ENCODE results near the gene CCDC138. TPM values are rescaled to one million over a fixed set of nuclear protein-coding genes. Genes with fewer than 3 reads are reported as not detected.

Gene CCDC138
- total RNA-seq, 1 experiment from 2014 or later = 25.8 TPM

DNA sequence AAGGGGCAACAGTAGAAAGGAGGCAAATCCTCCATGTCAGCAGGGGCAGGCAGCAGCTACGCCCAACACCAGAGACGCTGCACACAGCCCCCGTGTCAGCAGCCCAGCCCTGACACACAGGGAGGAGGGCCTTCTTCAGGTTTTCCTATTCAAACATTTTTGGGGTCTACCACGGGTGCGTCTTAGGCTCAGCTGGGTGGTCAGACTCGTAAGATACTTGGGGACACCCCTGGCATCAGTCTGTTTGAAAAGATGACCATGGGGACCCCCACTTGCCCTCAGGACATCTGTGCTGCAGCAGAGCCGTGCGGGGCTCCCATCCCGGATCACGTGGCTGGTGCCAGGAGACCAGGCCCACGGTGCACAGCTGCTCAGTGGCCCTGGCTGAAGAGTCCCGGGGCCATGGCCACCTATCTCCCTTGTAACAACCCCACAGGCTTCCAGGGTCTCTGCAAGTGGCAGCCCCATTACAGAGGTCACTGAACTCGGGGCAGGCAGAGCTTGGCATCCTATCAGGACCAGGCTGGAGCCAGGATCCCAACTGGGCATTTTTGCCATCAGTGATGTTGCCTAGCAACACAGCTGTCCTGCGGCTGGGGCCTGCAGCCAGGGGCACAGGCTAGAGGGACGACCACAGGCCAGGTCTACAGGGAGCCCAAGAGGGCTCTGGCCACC lies 120.0 kb downstream of the CCDC138 start:
- intact Hi-C loops (cut with micrococcal nuclease; ENCODE audit: unreplicated experiment) = no loop called here
- no peak for TF ChIP-seq CTCF (conservative IDR thresholded peaks at IDR 0.05; ENCODE audit: low read depth, low read length)
- Histone ChIP-seq H3K4me1 (ENCODE audit: insufficient read depth, low read length, poor library complexity, severe bottlenecking) (no peaks in the 10 kb centered on the region), H3K9me3 (ENCODE audit: low read depth, low read length, poor library complexity, severe bottlenecking) (no peaks in the 10 kb centered on the region), H3K4me3 (ENCODE audit: low read depth, low read length, poor library complexity, severe bottlenecking) (no peak overlapping the region), H3K36me3 (ENCODE audit: insufficient read depth, low read length, poor library complexity, severe bottlenecking) (no peaks in the 10 kb centered on the region), H3K27me3 (replicated peaks; ENCODE audit: insufficient read depth, low read depth, low read length, poor library complexity) (no peaks in the 10 kb centered on the region), H3K27ac (ENCODE audit: low read depth, low read length, poor library complexity, severe bottlenecking) (no peak overlapping the region)
- no peak for DNase-seq (ENCODE audit: low spot score)
- BruUV-seq (replicated peaks) = no TSS peak
- CTCF ChIA-PET = no interaction called here
- POLR2A ChIA-PET (ENCODE audit: low non-redundant PET) = no interaction called here

GRCh38 chr2:108907822-108908712 lies 121.5 kb downstream of the CCDC138 start:
- no peak for TF ChIP-seq EZH2 (IDR thresholded peaks at IDR 0.05; ENCODE audit: borderline replicate concordance, low read depth, low read length, poor library complexity, severe bottlenecking)
- no peak for TF ChIP-seq CTCF (conservative IDR thresholded peaks at IDR 0.05; ENCODE audit: low read depth, low read length)
- no TSS peak for BruUV-seq (replicated peaks)
- POLR2A ChIA-PET (ENCODE audit: low non-redundant PET) = no interaction called here

GRCh38 chr2:108908713-108909070 lies 122.1 kb downstream of the CCDC138 start:
- DNase-seq (ENCODE audit: low spot score) = no peak
- no peaks in the 10 kb centered on the region for H3K9me3 ChIP-seq (ENCODE audit: low read depth, low read length, poor library complexity, severe bottlenecking)
- no peaks in the 10 kb centered on the region for H3K4me1 ChIP-seq (ENCODE audit: insufficient read depth, low read length, poor library complexity, severe bottlenecking)
- H3K4me3 ChIP-seq (ENCODE audit: low read depth, low read length, poor library complexity, severe bottlenecking) = no peak overlapping the region
- no peaks in the 10 kb centered on the region for H3K27me3 ChIP-seq (replicated peaks; ENCODE audit: insufficient read depth, low read depth, low read length, poor library complexity)
- intact Hi-C loops (cut with micrococcal nuclease; ENCODE audit: unreplicated experiment) = no loop called here
- POLR2A ChIA-PET (ENCODE audit: low non-redundant PET) = no interaction called here
- no peaks in the 10 kb centered on the region for H3K36me3 ChIP-seq (ENCODE audit: insufficient read depth, low read length, poor library complexity, severe bottlenecking)
- CTCF ChIA-PET = no interaction called here
- TF ChIP-seq CTCF (conservative IDR thresholded peaks at IDR 0.05; ENCODE audit: low read depth, low read length) = no peak
- no peak for TF ChIP-seq EZH2 (IDR thresholded peaks at IDR 0.05; ENCODE audit: borderline replicate concordance, low read depth, low read length, poor library complexity, severe bottlenecking)
- no TSS peak for BruUV-seq (replicated peaks)
- H3K27ac ChIP-seq (ENCODE audit: low read depth, low read length, poor library complexity, severe bottlenecking) = no peak overlapping the region

More at GRCh38 chr2:108907822-108908712, 121.5 kb downstream of the CCDC138 start:
- H3K27ac ChIP-seq (ENCODE audit: low read depth, low read length, poor library complexity, severe bottlenecking) = no peak overlapping the region
- no peaks in the 10 kb centered on the region for H3K27me3 ChIP-seq (replicated peaks; ENCODE audit: insufficient read depth, low read depth, low read length, poor library complexity)
- CTCF ChIA-PET = no interaction called here
- DNase-seq (ENCODE audit: low spot score) = no peak
- no peaks in the 10 kb centered on the region for H3K4me1 ChIP-seq (ENCODE audit: insufficient read depth, low read length, poor library complexity, severe bottlenecking)
- no peaks in the 10 kb centered on the region for H3K36me3 ChIP-seq (ENCODE audit: insufficient read depth, low read length, poor library complexity, severe bottlenecking)
- no peaks in the 10 kb centered on the region for H3K9me3 ChIP-seq (ENCODE audit: low read depth, low read length, poor library complexity, severe bottlenecking)
- intact Hi-C loops (cut with micrococcal nuclease; ENCODE audit: unreplicated experiment) = no loop called here
- H3K4me3 ChIP-seq (ENCODE audit: low read depth, low read length, poor library complexity, severe bottlenecking) = no peak overlapping the region
